GM21447 (cell line): Measurements from ENCODE around the gene TFAP2D.

ENCODE experiments used
- ATAC-seq: cut with Tn5 transposase; IDR thresholded peaks from one replicate; pipeline ENCODE4 v1.9.1; 2021; ENCODE audit not compliant: unreplicated experiment

Gene TFAP2D

GRCh38 chr6:50718566-50718965, 5.2 kb downstream of the TFAP2D start:
- no peak for ATAC-seq

DNA sequence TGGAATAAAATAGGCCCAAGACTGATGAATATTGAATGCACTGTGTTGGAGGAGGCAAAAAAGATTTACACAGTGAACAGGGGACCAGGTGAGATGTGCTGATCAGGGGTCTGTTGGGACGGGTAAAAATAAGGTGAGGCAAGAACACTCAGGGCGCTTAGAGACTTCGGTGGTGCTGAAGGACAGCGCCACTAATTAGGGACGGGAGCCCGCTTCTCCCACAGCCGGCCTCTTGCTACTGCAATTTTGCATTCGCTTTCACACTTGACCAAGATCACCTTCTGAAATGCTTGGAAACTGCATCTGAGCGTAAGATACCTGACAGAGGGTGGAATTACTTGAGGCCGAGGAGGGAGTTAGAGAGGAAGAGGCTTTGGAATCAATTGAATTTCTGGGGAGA, 7.3 kb downstream of the TFAP2D start:
- no peak for ATAC-seq

- ATAC-seq: no peak
These were observed 8.7 kb downstream of the TFAP2D start for GRCh38 chr6:50721978-50722377.

GRCh38 chr6:50722829-50723554, 9.7 kb downstream of the TFAP2D start:
- ATAC-seq: no peak

GRCh38 chr6:50724381-50725124, 11.2 kb downstream of the TFAP2D start:
- ATAC-seq: no peak

DNA sequence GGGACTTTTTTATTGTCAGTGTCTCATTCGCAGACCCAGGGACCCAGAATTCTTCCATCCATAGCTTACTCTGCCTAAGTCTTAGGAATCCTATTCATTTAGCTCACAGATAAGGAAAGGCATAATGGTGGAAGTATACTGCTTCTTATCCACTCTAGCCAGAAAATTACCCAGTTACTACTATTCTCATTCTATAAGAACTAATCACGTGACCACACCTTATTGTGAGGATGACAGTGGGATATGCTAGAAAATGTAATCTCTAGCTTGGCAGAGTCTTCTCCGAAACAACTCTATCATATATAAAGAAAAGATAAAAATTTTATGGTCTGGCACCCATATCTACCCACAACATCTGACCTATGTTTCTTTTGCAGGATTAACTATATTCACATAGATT, 21.2 kb downstream of the TFAP2D start:
- no peak for ATAC-seq

- no peak for ATAC-seq
These were observed 28.8 kb downstream of the TFAP2D start for GRCh38 chr6:50742161-50742560.

DNA sequence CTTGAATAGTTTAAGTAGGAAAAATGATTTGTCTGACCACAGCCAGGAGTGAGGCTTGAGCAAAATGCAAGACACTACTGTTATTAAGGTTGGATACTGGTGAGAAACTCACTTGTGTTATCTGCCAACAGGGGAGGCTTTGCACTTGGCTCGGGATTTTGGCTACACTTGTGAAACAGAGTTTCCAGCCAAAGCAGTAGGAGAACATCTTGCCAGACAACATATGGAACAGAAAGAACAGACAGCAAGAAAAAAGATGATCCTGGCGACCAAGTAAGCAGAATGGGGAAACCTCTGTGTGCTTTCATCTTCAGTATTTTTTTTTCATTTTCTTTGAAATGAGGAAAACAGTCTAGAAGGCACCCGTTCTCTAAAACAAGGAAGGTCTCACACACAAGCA, 31.6 kb downstream of the TFAP2D start:
- ATAC-seq: no peak

DNA sequence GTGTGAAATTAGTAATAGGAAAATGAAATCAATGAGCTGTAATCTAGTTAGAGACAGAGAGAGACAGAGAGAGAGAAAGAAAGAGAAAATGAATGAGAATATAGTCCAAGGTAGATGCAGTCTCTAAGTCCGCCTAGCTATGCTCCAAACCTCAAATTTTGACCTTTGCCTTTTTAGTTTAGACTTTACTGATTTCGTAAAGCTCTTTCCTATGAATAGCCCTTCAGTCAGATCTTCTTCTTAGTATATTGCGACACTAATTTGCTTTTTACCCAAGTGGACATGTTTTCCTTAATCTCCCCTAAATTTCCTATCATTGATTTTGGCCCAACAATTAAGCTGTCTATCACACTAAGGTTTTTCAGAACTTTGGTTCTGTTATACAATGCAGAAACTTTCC, 49.5 kb downstream of the TFAP2D start:
- ATAC-seq: no peak

GRCh38 chr6:50778696-50779095, 65.4 kb downstream of the TFAP2D start:
- ATAC-seq: no peak

- no peak for ATAC-seq
These were observed 67.1 kb downstream of the TFAP2D start for GRCh38 chr6:50780382-50780781.

DNA sequence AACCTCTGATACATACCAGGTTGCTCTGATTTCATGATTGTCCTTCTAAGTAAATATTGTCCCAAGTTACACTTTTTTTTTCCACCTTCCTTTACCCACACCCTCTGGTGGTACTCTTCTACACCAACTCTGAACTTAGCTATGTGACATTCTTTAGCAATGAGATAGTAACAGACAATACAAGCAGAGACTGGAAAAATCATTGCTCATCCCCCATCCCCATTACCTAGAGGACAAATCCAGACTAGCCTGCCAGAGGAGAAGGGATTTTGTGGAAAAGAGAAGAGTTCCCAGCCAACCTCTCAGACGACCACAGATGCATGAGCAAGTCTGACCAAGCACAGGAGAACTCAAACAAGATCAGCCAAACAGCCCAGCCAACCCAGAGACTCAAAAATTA, 72.6 kb downstream of the TFAP2D start:
- ATAC-seq: no peak

GRCh38 chr6:50791900-50792508, 78.7 kb downstream of the TFAP2D start:
- ATAC-seq: peak; percentile 62

DNA sequence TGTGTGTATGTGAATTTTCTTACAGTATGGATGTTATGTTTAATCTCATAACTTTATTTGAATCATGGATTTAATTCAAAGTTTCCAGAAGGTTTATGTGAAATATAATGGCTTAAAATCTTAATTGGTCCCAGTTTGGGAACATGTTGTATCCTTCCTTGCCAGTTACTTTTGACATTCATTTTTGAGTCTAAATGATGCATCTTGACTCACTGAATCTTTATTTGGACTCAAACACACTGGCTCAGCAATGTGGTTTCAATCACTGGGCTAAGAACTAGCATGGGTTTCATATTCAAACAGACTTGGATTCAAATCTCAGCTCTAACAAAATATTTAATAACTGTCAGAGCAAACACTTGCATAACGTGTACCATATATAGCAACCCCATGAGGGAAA, 79.4 kb downstream of the TFAP2D start:
- no peak for ATAC-seq

DNA sequence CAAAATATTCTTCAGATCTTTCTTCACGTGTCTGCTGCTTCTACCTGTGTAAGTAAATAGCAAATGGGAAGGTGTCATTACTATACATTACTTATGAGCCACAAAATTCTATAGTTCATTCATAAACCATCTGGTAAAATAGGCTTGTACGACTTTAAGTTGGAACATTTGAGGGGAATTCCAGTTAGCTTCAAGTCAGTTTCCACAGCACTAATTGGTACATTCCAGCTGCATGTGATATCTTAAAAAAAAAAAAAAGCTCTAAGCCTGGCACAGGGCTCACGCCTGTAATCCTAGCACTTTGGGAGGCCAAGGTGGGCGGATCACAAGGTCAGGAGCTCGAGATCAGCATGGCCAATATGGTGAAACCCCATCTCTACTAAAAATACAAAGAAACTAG, 82.2 kb downstream of the TFAP2D start:
- ATAC-seq: no peak

- ATAC-seq: no peak
These were observed 91.0 kb downstream of the TFAP2D start for GRCh38 chr6:50804283-50804682.

GRCh38 chr6:50807035-50807434, 93.7 kb downstream of the TFAP2D start:
- ATAC-seq: no peak

DNA sequence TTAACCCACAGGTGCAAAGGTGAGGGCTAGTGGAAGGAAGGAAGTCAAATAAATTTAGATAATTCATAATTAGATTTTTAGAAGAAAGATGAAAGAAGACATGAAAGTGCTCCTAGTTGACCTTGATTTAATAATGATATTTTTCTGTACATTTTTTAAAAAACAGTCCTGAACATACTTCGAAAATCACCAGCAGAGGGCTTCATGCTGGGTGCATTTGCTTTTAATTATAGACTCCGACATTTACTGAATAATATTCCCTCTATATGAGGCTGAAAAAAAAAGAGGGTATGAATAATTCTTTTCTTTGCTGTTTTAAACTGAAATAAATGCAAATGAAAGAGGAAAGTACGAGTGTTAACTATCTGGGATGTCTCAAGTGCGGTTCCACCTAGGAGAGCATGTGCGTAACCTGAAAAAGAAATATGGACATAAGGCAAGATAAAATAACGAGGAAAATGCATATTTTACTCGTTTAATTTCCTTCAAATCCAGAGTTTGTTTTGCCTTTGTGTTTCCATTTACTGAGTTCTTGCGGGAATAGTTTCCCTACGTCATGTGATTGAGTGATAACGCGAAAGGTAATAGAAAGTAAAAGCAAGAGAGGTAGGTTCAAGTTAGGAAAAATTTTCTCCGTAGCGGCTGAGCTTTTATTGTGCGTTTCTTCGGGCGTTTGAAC, 102.2 kb downstream of the TFAP2D start:
- ATAC-seq: peak; percentile 49

DNA sequence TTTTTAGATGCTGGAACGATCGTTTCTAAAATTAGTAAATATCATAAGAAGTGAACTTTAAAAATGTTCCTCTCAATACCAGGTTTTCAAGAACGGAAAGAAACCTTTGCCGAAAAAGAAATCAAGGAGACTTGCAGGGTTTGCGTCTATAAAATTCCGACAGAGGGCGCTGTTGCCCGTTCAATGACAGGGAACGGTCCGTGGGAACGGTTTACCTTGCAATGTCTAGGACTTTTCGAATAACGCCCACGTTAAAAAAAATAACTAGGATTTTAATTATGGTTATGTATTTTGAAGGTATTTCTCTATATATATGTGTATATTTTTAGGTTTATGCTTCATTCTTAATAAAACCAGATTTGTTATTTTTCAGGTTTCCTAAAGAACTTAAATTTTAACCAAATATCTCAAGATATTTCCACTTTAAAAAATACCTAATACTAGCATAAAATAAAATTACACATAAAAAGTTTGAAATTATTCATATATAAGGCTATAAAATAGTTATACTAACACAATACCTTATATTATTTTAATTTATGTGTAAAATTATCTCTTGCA, 102.9 kb downstream of the TFAP2D start:
- peak; percentile 86 for ATAC-seq

GRCh38 chr6:50816947-50817645, 103.8 kb downstream of the TFAP2D start:
- ATAC-seq: no peak

DNA sequence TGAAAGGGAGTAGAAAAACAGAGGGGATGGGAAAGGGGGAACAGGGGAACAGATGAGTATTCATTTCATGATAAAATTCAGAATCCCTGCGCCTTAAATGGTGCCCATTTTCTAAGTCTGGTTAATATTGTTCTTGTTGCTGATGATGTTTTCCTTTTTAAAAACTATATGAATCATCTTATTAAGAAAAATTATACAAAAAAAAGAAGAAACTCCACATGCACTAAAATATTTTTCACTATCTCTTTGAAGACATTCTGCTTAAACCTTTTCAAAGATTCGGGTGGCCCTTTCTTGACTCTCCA, 104.3 kb downstream of the TFAP2D start:
- ATAC-seq: no peak
